HepG2 (cell line): ENCODE data around the gene ACSF3. TPM values are rescaled to one million over a fixed set of nuclear protein-coding genes. Genes with fewer than 3 reads are reported as not detected.

Source experiments
- AGO2 ChIP-seq: fragments of 200-400 bp; formaldehyde crosslinking; optimal IDR thresholded peaks from 2 replicates; pipeline ENCODE3; 2017; ENCODE audit warnings: mild to moderate bottlenecking, low read depth, low read length, moderate library complexity
- CC2D1A ChIP-seq: sonication (generic); formaldehyde crosslinking; IDR thresholded peaks from 2 replicates; pipeline ENCODE4 v1.8.1; 2023; ENCODE audit warnings: mild to moderate bottlenecking, missing genetic modification reagents
- ERF ChIP-seq: IDR thresholded peaks from 2 replicates; pipeline ENCODE4 v1.6.1; 2018; ENCODE audit warnings: missing biosample characterization, missing genetic modification reagents
- FOXM1 ChIP-seq: sonication (generic); formaldehyde crosslinking; IDR thresholded peaks from 2 replicates; pipeline ENCODE4 v1.5.0; 2020; ENCODE audit warnings: missing genetic modification reagents
- FOXP1 ChIP-seq, 2 experiments: fragments of 450-650 bp in 1 of 2; IDR thresholded peaks; 2 replicates each; pipeline ENCODE4 v1.6.1; 2017 to 2018; ENCODE audit warnings: antibody characterized with exemption in 1 of 2
- MED13 ChIP-seq: sonication (generic); formaldehyde crosslinking; IDR thresholded peaks from 2 replicates; pipeline ENCODE4 v1.5.0; 2020; ENCODE audit warnings: missing genetic modification reagents
- MTF2 ChIP-seq: sonication (generic); formaldehyde crosslinking; IDR thresholded peaks from 2 replicates; pipeline ENCODE4 v1.5.0; 2020; ENCODE audit warnings: missing genetic modification reagents, borderline replicate concordance
- NFE2 ChIP-seq: sonication (generic); formaldehyde crosslinking; IDR thresholded peaks from 2 replicates; pipeline ENCODE4 v1.4.0; 2020; ENCODE audit warnings: missing genetic modification reagents
- NFE2L1 ChIP-seq: sonication (generic); formaldehyde crosslinking; IDR thresholded peaks from 2 replicates; pipeline ENCODE4 v1.4.0; 2020; ENCODE audit warnings: missing genetic modification reagents, mild to moderate bottlenecking, borderline replicate concordance
- RBAK ChIP-seq: sonication (generic); formaldehyde crosslinking; IDR thresholded peaks from 2 replicates; pipeline ENCODE4 v1.5.1; 2020; ENCODE audit warnings: mild to moderate bottlenecking, missing genetic modification reagents
- STAT6 ChIP-seq: sonication (generic); formaldehyde crosslinking; IDR thresholded peaks from 2 replicates; pipeline ENCODE4 v1.4.0; 2020; ENCODE audit warnings: missing genetic modification reagents, mild to moderate bottlenecking, borderline replicate concordance
- ZC3H13 ChIP-seq: sonication (generic); formaldehyde crosslinking; IDR thresholded peaks from 2 replicates; pipeline ENCODE4 v1.8.1; 2023; ENCODE audit warnings: mild to moderate bottlenecking, missing genetic modification reagents, moderate library complexity
- ZNF484 ChIP-seq: sonication (generic); formaldehyde crosslinking; IDR thresholded peaks from 2 replicates; pipeline ENCODE4 v1.5.1; 2020; ENCODE audit warnings: mild to moderate bottlenecking, low read depth, missing genetic modification reagents, borderline replicate concordance
- ZSCAN29 ChIP-seq: sonication (generic); formaldehyde crosslinking; conservative IDR thresholded peaks from 2 replicates; pipeline ENCODE4 v1.4.0; 2020; ENCODE audit warnings: mild to moderate bottlenecking, missing genetic modification reagents
- polyA plus RNA-seq, 8 experiments: library from polyadenylated mRNA; depleted of rRNA in 3 of 8; stranded (reverse) in 7 of 8; unstranded in 1 of 8; fragments of >200 nt; fragmentation: Illumina TruSeq in 4 of 8; extraction: Trizol in 4 of 8; gene quantifications; 2 replicates each; pipeline versions ENCODE4 v1.2.1 to v1.2.3, GENCODE V29; 2011 to 2016; ENCODE audit warnings: low read depth in 4 of 8, missing spikeins in 1 of 8, mixed read lengths in 1 of 8; ENCODE audit not compliant: insufficient read depth in 1 of 8
- total RNA-seq, 5 experiments: library from RNA; depleted of rRNA; stranded (reverse); fragments of >200 nt; fragmentation: Illumina TruSeq; extraction: Trizol; gene quantifications; 2 replicates each; pipeline ENCODE4 v1.2.3, GENCODE V29; 2016; ENCODE audit warnings: low read depth in 1 of 5
- TF ChIP-seq, protein P1 (sequence below): sonication (generic); formaldehyde crosslinking; IDR thresholded peaks from 2 replicates; pipeline ENCODE4 v1.8.1; 2023; ENCODE audit warnings: mild to moderate bottlenecking, missing genetic modification reagents, borderline replicate concordance
- TF ChIP-seq, protein P2 (sequence below): sonication (generic); formaldehyde crosslinking; conservative IDR thresholded peaks from 2 replicates; pipeline ENCODE4 v1.5.0; 2020; ENCODE audit warnings: missing genetic modification reagents
- TF ChIP-seq, protein P3 (sequence below): sonication (generic); formaldehyde crosslinking; IDR thresholded peaks from 2 replicates; pipeline ENCODE4 v1.4.0; 2020; ENCODE audit warnings: missing genetic modification reagents
- TF ChIP-seq, protein P4 (sequence below): sonication (generic); formaldehyde crosslinking; conservative IDR thresholded peaks from 2 replicates; pipeline ENCODE4 v1.4.0; 2020; ENCODE audit warnings: missing genetic modification reagents
- TF ChIP-seq, protein P5 (sequence below): sonication (generic); formaldehyde crosslinking; IDR thresholded peaks from 2 replicates; pipeline ENCODE4 v1.5.1; 2020; ENCODE audit warnings: missing genetic modification reagents, mild to moderate bottlenecking, borderline replicate concordance

ACSF3 gene
- total and polyA plus RNA-seq, 2 of the 13 experiments (the other 11 are each of a cell fraction or from before 2014, with no cell fraction given): 14.9 to 30.6 TPM

DNA sequence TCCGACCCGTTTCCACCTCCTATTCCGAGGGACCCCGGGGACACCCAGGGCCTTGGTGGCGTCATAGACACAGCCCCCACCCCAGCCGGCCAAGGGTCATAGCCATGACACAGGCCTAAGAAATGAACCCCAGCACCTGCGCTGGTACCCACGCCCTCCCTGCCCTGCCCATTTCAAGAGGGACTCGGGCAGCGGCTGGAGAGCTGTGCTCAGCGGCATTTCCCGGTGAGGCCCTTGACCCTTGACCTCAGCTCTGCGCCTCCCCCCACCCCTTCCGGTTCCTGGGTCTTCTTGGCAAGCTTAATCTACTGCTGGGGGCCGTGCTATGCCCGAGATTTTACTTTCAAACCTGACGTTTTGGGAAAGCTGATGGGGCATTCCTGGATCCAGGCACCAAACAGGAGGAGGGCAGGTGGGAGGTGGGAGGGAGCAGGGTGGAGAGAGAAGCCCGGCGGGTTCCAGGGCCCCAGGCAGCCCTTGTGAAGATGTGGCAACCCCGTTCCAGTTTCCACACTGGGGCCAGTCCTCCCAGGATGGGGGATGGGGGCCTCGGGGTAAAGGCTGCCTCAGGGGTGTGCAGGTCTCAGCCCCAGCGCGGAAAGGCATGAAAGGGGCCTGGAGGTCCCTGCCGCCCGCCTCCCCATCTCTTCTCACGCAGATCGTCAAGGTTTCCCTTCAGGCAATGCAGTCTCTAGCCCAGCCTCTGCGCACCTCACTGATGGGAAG, 106.6 kb downstream of the ACSF3 start, which contains the start of gene SLC22A31 (continued):
- no peak for TF ChIP-seq STAT6 (CRISPR knock-in tag)
- no peak for TF ChIP-seq ZNF484 (CRISPR knock-in tag)
- no peak; the same call in 1 of the 2 replicates for TF ChIP-seq ZC3H13
- TF ChIP-seq, protein P1, sequence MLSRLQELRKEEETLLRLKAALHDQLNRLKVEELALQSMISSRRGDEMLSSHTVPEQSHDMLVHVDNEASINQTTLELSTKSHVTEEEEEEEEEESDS (CRISPR knock-in tag): no peak
- no peak for TF ChIP-seq FOXM1 (CRISPR knock-in tag)
- TF ChIP-seq, protein P2, sequence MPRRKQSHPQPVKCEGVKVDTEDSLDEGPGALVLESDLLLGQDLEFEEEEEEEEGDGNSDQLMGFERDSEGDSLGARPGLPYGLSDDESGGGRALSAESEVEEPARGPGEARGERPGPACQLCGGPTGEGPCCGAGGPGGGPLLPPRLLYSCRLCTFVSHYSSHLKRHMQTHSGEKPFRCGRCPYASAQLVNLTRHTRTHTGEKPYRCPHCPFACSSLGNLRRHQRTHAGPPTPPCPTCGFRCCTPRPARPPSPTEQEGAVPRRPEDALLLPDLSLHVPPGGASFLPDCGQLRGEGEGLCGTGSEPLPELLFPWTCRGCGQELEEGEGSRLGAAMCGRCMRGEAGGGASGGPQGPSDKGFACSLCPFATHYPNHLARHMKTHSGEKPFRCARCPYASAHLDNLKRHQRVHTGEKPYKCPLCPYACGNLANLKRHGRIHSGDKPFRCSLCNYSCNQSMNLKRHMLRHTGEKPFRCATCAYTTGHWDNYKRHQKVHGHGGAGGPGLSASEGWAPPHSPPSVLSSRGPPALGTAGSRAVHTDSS (CRISPR knock-in tag): no peak
- peak; percentile 36 for TF ChIP-seq AGO2
- TF ChIP-seq, protein P3, sequence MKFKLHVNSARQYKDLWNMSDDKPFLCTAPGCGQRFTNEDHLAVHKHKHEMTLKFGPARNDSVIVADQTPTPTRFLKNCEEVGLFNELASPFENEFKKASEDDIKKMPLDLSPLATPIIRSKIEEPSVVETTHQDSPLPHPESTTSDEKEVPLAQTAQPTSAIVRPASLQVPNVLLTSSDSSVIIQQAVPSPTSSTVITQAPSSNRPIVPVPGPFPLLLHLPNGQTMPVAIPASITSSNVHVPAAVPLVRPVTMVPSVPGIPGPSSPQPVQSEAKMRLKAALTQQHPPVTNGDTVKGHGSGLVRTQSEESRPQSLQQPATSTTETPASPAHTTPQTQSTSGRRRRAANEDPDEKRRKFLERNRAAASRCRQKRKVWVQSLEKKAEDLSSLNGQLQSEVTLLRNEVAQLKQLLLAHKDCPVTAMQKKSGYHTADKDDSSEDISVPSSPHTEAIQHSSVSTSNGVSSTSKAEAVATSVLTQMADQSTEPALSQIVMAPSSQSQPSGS (CRISPR knock-in tag): no peak; the same call in 1 of the 2 replicates
- TF ChIP-seq, protein P4, sequence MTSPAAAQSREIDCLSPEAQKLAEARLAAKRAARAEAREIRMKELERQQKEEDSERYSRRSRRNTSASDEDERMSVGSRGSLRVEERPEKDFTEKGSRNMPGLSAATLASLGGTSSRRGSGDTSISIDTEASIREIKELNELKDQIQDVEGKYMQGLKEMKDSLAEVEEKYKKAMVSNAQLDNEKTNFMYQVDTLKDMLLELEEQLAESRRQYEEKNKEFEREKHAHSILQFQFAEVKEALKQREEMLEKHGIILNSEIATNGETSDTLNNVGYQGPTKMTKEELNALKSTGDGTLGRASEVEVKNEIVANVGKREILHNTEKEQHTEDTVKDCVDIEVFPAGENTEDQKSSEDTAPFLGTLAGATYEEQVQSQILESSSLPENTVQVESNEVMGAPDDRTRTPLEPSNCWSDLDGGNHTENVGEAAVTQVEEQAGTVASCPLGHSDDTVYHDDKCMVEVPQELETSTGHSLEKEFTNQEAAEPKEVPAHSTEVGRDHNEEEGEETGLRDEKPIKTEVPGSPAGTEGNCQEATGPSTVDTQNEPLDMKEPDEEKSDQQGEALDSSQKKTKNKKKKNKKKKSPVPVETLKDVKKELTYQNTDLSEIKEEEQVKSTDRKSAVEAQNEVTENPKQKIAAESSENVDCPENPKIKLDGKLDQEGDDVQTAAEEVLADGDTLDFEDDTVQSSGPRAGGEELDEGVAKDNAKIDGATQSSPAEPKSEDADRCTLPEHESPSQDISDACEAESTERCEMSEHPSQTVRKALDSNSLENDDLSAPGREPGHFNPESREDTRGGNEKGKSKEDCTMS (CRISPR knock-in tag): no peak
- no peak; the same call in 1 of the 2 replicates for TF ChIP-seq MTF2 (CRISPR knock-in tag)
- TF ChIP-seq ERF (CRISPR knock-in tag): peak; percentile 53; the same call in 1 of the 2 replicates
- no peak for TF ChIP-seq NFE2
- TF ChIP-seq, protein P5, sequence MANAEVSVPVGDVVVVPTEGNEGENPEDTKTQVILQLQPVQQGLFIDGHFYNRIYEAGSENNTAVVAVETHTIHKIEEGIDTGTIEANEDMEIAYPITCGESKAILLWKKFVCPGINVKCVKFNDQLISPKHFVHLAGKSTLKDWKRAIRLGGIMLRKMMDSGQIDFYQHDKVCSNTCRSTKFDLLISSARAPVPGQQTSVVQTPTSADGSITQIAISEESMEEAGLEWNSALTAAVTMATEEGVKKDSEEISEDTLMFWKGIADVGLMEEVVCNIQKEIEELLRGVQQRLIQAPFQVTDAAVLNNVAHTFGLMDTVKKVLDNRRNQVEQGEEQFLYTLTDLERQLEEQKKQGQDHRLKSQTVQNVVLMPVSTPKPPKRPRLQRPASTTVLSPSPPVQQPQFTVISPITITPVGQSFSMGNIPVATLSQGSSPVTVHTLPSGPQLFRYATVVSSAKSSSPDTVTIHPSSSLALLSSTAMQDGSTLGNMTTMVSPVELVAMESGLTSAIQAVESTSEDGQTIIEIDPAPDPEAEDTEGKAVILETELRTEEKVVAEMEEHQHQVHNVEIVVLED: no peak
- peak; percentile 21; the same call in 1 of the 2 replicates for TF ChIP-seq MED13
- TF ChIP-seq FOXP1 (IDR thresholded peaks at IDR 0.05): no peak
- TF ChIP-seq FOXP1 (CRISPR knock-in tag; IDR thresholded peaks at IDR 0.05): no peak
- TF ChIP-seq NFE2L1 (CRISPR knock-in tag): no peak
- TF ChIP-seq CC2D1A (CRISPR knock-in tag): no peak
- TF ChIP-seq ZSCAN29: 0 out of 2 replicates have a peak, but pooled peaks have one; percentile 16
- TF ChIP-seq RBAK (CRISPR knock-in tag): no peak
